MM.1S (cell line): ENCODE results near the gene MARK4.

ENCODE experiments used
- DNase-seq: peaks from one replicate; pipeline ENCODE4 v3.0.0-alpha.2; 2015
- H2AFZ ChIP-seq: fragments of 300-600 bp; sonication (generic); 2 replicates; pipeline ENCODE4 v1.6.0; 2016; ENCODE audit warnings: antibody characterized with exemption, low read length
- H3F3A ChIP-seq: fragments of 300-600 bp; sonication (generic); 2 replicates; pipeline ENCODE4 v1.6.1; 2016; ENCODE audit warnings: mild to moderate bottlenecking, antibody characterized with exemption, low read length, moderate library complexity, mixed read lengths; ENCODE audit not compliant: insufficient read depth
- H3K27ac ChIP-seq: fragments of 300-600 bp; sonication (generic); 2 replicates; pipeline ENCODE4 v1.5.1; 2016; ENCODE audit warnings: mild to moderate bottlenecking, low read length
- H3K27me3 ChIP-seq: fragments of 300-600 bp; sonication (generic); replicated peaks from 2 replicates; pipeline ENCODE4 v1.6.0; 2016; ENCODE audit warnings: low read length; ENCODE audit not compliant: insufficient read depth
- H3K36me3 ChIP-seq: fragments of 300-600 bp; sonication (generic); replicated peaks from 2 replicates; pipeline ENCODE4 v1.6.1; 2016; ENCODE audit warnings: mild to moderate bottlenecking, low read length, mixed read lengths; ENCODE audit not compliant: insufficient read depth
- H3K4me1 ChIP-seq: fragments of 300-600 bp; sonication (generic); 2 replicates; pipeline ENCODE4 v1.6.1; 2016; ENCODE audit warnings: low read length, mixed read lengths
- H3K4me2 ChIP-seq: fragments of 300-600 bp; sonication (generic); 2 replicates; pipeline ENCODE4 v1.6.0; 2016; ENCODE audit warnings: low read depth, low read length
- H3K4me3 ChIP-seq: fragments of 300-600 bp; sonication (generic); 2 replicates; pipeline ENCODE4 v1.5.1; 2016; ENCODE audit warnings: low read length, mixed read lengths
- H3K79me2 ChIP-seq: fragments of 300-600 bp; sonication (generic); 2 replicates; pipeline ENCODE4 v1.6.1; 2016; ENCODE audit warnings: mixed run types, low read length, mixed read lengths
- H3K9ac ChIP-seq: fragments of 300-600 bp; sonication (generic); 2 replicates; pipeline ENCODE4 v1.6.1; 2016; ENCODE audit warnings: low read length, mixed read lengths
- H3K9me2 ChIP-seq: fragments of 300-600 bp; sonication (generic); replicated peaks from 2 replicates; pipeline ENCODE4 v1.6.1; 2016; ENCODE audit warnings: mild to moderate bottlenecking, low read length, mixed read lengths; ENCODE audit not compliant: insufficient read depth
- H3K9me3 ChIP-seq: fragments of 300-600 bp; sonication (generic); replicated peaks from 2 replicates; pipeline ENCODE4 v1.6.1; 2016; ENCODE audit warnings: mild to moderate bottlenecking, low read length, mixed read lengths; ENCODE audit not compliant: insufficient read depth
- H4K20me1 ChIP-seq: fragments of 300-600 bp; sonication (generic); 2 replicates; pipeline ENCODE4 v1.6.1; 2016; ENCODE audit warnings: mild to moderate bottlenecking, low read length, moderate library complexity, mixed read lengths; ENCODE audit not compliant: insufficient read depth
- EZH2 ChIP-seq: fragments of 300-600 bp; sonication (generic); optimal IDR thresholded peaks from 2 replicates; pipeline ENCODE3; 2017; ENCODE audit warnings: low read depth, mild to moderate bottlenecking, antibody characterized with exemption, low read length, mixed read lengths
- EZH2phosphoT487 ChIP-seq: fragments of 300-600 bp; sonication (generic); IDR thresholded peaks from 2 replicates; pipeline ENCODE4 v1.6.1; 2018; ENCODE audit warnings: antibody characterized with exemption, low read length
- TF ChIP-seq, protein P1 (sequence below): fragments of 300-600 bp; sonication (generic); IDR thresholded peaks from 2 replicates; pipeline ENCODE4 v1.5.1; 2016; ENCODE audit warnings: antibody characterized with exemption, low read length, mixed read lengths

MARK4 gene

DNA sequence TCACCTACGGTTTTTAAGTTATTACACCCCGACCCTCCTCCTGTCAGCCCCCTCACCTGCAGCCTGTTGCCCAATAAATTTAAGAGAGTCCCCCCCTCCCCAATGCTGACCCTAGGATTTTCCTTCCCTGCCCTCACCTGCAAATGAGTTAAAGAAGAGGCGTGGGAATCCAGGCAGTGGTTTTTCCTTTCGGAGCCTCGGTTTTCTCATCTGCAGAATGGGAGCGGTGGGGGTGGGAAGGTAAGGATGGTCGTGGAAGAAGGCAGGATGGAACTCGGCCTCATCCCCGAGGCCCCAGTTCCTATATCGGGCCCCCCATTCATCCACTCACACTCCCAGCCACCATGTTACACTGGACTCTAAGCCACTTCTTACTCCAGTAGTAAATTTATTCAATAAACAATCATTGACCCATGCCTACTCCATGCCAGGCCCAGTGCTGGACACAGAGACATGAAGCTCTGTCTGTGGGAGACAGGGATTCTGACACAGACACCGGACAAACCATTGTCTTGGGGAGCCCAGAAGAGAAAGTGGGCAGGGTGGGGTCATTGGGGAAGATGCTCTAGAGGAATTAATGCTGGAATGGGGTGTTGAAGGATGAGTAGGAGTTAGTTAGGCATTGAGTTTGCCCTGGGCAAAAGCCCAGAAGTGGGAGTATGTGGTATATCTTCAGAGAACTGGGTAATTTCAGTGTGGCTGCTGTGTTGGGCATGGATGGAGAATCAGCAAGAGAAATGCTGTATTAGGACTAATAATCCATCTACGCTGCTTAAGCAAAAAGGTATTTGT lies 52.4 kb downstream of the MARK4 start:
- Histone ChIP-seq H4K20me1 (no peaks in the 10 kb centered on the region), H3K4me3 (no peak overlapping the region), H3K9me2 (no peaks in the 10 kb centered on the region), H3K27ac (no peak overlapping the region), H3F3A (0 out of 2 replicates have a peak, but pooled peaks cover under 1% of the 10 kb centered on the region), H3K9ac (no peak overlapping the region), H3K9me3 (no peaks in the 10 kb centered on the region), H2AFZ (no peak overlapping the region), H3K79me2 (no peaks in the 10 kb centered on the region), H3K36me3 (no peaks in the 10 kb centered on the region), H3K4me1 (no peaks in the 10 kb centered on the region), H3K27me3 (peaks cover 9% of the 10 kb centered on the region; the same call in 1 of the 2 replicates), H3K4me2 (no peak overlapping the region)
- no peak for DNase-seq
- TF ChIP-seq, protein P1, sequence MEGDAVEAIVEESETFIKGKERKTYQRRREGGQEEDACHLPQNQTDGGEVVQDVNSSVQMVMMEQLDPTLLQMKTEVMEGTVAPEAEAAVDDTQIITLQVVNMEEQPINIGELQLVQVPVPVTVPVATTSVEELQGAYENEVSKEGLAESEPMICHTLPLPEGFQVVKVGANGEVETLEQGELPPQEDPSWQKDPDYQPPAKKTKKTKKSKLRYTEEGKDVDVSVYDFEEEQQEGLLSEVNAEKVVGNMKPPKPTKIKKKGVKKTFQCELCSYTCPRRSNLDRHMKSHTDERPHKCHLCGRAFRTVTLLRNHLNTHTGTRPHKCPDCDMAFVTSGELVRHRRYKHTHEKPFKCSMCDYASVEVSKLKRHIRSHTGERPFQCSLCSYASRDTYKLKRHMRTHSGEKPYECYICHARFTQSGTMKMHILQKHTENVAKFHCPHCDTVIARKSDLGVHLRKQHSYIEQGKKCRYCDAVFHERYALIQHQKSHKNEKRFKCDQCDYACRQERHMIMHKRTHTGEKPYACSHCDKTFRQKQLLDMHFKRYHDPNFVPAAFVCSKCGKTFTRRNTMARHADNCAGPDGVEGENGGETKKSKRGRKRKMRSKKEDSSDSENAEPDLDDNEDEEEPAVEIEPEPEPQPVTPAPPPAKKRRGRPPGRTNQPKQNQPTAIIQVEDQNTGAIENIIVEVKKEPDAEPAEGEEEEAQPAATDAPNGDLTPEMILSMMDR = no peak
- TF ChIP-seq EZH2 = no peak
- no peak for TF ChIP-seq EZH2phosphoT487

DNA sequence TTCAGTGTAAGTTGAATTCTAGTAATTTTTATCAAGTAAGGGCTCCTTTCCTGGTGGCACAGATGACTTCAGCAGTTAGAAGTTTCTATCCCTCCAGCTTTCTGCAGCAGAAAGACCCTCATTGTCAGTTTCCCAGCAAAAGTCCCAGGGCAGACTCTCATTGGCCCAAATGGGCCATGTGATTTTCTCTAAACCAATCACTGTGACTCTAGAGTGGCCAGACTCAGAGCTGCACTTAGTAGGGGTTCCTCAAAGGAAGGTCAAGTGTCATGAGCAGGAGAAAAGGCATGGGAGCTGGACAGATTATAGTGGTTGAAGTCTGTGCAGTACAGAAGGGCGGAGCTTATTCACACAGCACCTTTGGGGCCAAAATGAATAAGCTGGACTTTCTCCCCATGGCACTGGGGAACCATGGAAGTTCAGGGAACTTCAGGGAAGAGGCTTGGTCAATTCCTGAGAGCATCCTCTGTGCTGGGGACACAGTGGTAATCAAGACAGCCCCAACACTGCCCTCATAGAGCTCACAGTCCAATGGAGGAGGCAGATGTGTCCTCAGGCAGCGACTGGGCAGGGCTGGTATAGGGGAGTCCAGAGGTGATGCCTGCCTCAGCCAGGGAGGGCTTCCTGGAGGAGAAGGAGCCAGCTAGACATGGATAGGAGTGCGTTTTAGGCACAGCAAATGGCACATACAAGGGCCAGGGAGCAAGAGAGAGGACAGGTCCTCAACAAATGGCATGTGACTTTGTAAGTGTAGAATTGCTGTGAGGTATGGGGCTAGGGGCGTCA lies 53.3 kb downstream of the MARK4 start:
- Histone ChIP-seq H2AFZ (no peak overlapping the region), H3K27me3 (peaks cover 9% of the 10 kb centered on the region; the same call in 1 of the 2 replicates), H3K36me3 (no peaks in the 10 kb centered on the region), H3K79me2 (no peaks in the 10 kb centered on the region), H3K9me3 (no peaks in the 10 kb centered on the region), H4K20me1 (no peaks in the 10 kb centered on the region), H3K4me2 (no peak overlapping the region), H3K9me2 (no peaks in the 10 kb centered on the region), H3K9ac (no peak overlapping the region), H3K27ac (no peak overlapping the region), H3K4me3 (no peak overlapping the region), H3F3A (0 out of 2 replicates have a peak, but pooled peaks cover 3% of the 10 kb centered on the region), H3K4me1 (no peaks in the 10 kb centered on the region)
- TF ChIP-seq, protein P1 = no peak
- TF ChIP-seq EZH2 (no peak), EZH2phosphoT487 (no peak)
- DNase-seq = no peak

DNA sequence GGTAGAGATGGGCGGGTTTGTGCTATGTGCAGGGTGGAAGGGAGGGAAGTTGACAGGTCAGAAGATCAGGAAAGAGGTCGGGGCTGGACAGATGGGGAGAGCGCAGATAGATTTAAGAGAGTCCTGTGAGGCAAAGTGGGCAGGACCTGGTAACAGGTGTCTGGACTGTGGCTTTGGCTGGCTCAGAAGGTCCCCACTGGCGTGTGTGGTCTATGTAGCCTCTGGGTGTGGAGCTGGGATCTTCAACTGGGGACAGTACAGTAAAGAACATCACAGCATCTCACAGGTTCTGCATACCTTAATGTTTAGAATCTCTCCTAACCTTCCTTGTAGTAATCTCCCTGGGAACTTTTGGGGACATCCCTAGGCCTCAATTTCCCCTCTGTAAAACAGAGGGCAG lies 53.9 kb downstream of the MARK4 start:
- H3K27me3 ChIP-seq = peaks cover 9% of the 10 kb centered on the region; the same call in 1 of the 2 replicates

More for the DNA sequence above, 53.9 kb downstream of the MARK4 start:
- no peak overlapping the region for H3K4me2 ChIP-seq
- H3K9me3 ChIP-seq = no peaks in the 10 kb centered on the region
- 0 out of 2 replicates have a peak, but pooled peaks cover 3% of the 10 kb centered on the region for H3F3A ChIP-seq
- no peak overlapping the region for H3K27ac ChIP-seq
- no peaks in the 10 kb centered on the region for H3K79me2 ChIP-seq
- no peaks in the 10 kb centered on the region for H3K4me1 ChIP-seq
- no peaks in the 10 kb centered on the region for H4K20me1 ChIP-seq
- H3K4me3 ChIP-seq = no peak overlapping the region
- H3K36me3 ChIP-seq = no peaks in the 10 kb centered on the region
- TF ChIP-seq EZH2 (no peak), EZH2phosphoT487 (no peak)
- TF ChIP-seq, protein P1 = no peak
- DNase-seq = no peak
- no peak overlapping the region for H3K9ac ChIP-seq
- H3K9me2 ChIP-seq = no peaks in the 10 kb centered on the region
- no peak overlapping the region for H2AFZ ChIP-seq
